Body of pancreas (tissue), 4 donors: Measurements from ENCODE around the gene TJP1. TPM values are rescaled to one million over a fixed set of nuclear protein-coding genes. Genes with fewer than 3 reads are reported as not detected.
A peak's percentile ranks its signal among the peaks of the same experiment; 100 is the strongest.

Experiments
- ATAC-seq: fragments of 150-250 bp; one replicate; pipeline ENCODE4 v1.9.1; 2016
- DNase-seq, 4 donors: peaks; one replicate each; pipeline ENCODE4 v3.0.0-alpha.2; 2019
- H3K27ac ChIP-seq, 4 donors: fragments of 200-600 bp; sonication (generic); 1 replicate in 3 of 4; 2 replicates in 1 of 4; pipeline versions ENCODE4 v1.5.1 to v1.6.1; 2016 to 2019; ENCODE audit warnings: mild to moderate bottlenecking in 1 of 4, mixed read lengths in 1 of 4, moderate library complexity in 1 of 4
- H3K27me3 ChIP-seq, 2 donors: fragments of 200-600 bp; sonication (generic); one replicate each; pipeline ENCODE4 v1.6.0; 2016; ENCODE audit warnings: mild to moderate bottlenecking in 1 of 2
- H3K36me3 ChIP-seq, 2 donors: fragments of 200-600 bp; sonication (generic); replicated peaks in 1 of 2; 2 replicates each; pipeline ENCODE4 v1.5.1; 2016; ENCODE audit warnings: low read depth in 2 of 2; ENCODE audit not compliant: insufficient read depth in 1 of 2
- H3K4me1 ChIP-seq: fragments of 200-600 bp; sonication (generic); one replicate; pipeline ENCODE4 v1.6.0; 2016
- H3K4me3 ChIP-seq, 2 donors: fragments of 200-600 bp; sonication (generic); 1 replicate in 1 of 2; 2 replicates in 1 of 2; pipeline ENCODE4 v1.5.1; 2016 to 2019
- H3K9me3 ChIP-seq, 3 donors: fragments of 200-600 bp; sonication (generic); 1 replicate in 2 of 3; 2 replicates in 1 of 3; pipeline ENCODE4 v1.5.1; 2016
- POLR2A ChIP-seq, 3 donors: fragments of 450-650 bp; IDR thresholded peaks; one replicate each; pipeline ENCODE4 v1.6.1; 2016; ENCODE audit warnings: antibody characterized with exemption in 3 of 3, mild to moderate bottlenecking in 2 of 3
- WGBS, 2 donors: methylation state at CpG; one replicate each; pipeline ENCODE4 v1.1.5; 2017; 5-methylcytosine and 5-hydroxymethylcytosine counted together
- intact Hi-C: fragments of 100-400 bp; cut with DNase I; formaldehyde crosslinking; loops from one replicate; pipeline ENCODE4 v1.15.1; 2023
- small RNA-seq: library from RNA; depleted of rRNA; stranded (forward); fragments of <200 nt; gene quantifications from one replicate; pipeline ENCODE3, GENCODE V24; 2016
- total RNA-seq, 2 donors: library from RNA; depleted of rRNA; stranded (reverse); fragments of >200 nt; gene quantifications; one replicate each; pipeline ENCODE4 v1.1.0, GENCODE V29; 2016
- TF ChIP-seq, protein P1 (sequence below), 7 experiments: fragments of 450-650 bp in 4 of 7; fragments of 200-600 bp in 3 of 7; sonication (generic) in 3 of 7; IDR thresholded peaks; one replicate each; pipeline ENCODE4 v1.5.1; 2016 to 2019; ENCODE audit warnings: antibody characterized with exemption in 7 of 7

TJP1 gene
- total RNA-seq, 2 donors from 2014 or later, result 68.7 to 70.9 TPM

DNA sequence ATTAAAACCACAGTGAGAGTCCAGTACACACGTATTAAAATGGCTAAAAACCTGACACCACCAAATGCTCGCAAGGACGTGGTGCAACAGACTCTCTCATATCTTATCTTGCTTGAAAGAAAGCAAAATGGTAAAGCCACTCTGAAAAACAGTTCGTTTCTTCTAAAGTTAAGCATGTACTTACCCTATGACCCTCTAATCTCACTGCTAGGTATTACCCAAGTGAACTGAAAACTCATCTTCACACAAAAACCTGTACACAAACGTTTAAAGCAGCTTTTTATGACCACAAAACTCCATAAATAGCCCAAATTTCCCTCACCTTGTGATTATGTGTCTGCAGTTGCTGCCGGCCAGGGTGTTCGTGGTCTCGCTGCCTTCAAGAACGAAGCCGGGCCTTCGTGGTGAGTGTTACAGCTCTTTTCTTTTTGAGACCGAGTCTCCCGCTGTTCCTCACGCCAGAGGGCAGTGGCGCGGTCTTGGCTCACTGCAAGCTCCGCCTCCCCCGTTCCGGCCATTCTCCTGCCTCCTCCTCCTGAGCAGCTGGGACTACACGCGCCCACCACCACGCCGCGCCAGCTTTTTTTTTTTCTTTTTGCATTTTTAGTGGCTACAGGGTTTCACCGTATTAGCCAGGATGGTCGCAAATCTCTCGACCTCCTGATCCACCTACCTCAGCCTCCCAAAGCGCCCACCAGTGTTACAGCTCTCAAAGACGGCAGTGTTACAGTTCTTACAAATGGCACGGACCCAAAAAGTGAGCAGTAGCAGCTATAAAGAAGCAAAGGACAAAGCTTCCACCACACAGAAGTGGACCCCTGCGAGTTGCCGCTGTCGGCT lies 165.4 kb downstream of the TJP1 start:
- peak in 1 of 4 donors; percentile 42 for DNase-seq
- Histone ChIP-seq H3K4me3 (no peak overlapping the region), H3K9me3 (no peaks in the 10 kb centered on the region), H3K4me1 (no peaks in the 10 kb centered on the region), H3K27ac (no peak overlapping the region), H3K36me3 (no peaks in the 10 kb centered on the region), H3K27me3 (no peaks in the 10 kb centered on the region)
- TF ChIP-seq, protein P1, sequence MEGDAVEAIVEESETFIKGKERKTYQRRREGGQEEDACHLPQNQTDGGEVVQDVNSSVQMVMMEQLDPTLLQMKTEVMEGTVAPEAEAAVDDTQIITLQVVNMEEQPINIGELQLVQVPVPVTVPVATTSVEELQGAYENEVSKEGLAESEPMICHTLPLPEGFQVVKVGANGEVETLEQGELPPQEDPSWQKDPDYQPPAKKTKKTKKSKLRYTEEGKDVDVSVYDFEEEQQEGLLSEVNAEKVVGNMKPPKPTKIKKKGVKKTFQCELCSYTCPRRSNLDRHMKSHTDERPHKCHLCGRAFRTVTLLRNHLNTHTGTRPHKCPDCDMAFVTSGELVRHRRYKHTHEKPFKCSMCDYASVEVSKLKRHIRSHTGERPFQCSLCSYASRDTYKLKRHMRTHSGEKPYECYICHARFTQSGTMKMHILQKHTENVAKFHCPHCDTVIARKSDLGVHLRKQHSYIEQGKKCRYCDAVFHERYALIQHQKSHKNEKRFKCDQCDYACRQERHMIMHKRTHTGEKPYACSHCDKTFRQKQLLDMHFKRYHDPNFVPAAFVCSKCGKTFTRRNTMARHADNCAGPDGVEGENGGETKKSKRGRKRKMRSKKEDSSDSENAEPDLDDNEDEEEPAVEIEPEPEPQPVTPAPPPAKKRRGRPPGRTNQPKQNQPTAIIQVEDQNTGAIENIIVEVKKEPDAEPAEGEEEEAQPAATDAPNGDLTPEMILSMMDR (IDR thresholded peaks at IDR 0.05), result no peak
- no peak for TF ChIP-seq POLR2A (IDR thresholded peaks at IDR 0.05)
- WGBS, 2 donors, result 82 to 89% methylated on average over 33 of the region's 33 CpGs
- ATAC-seq, result no peak
- intact Hi-C loops, result no loop called here

DNA sequence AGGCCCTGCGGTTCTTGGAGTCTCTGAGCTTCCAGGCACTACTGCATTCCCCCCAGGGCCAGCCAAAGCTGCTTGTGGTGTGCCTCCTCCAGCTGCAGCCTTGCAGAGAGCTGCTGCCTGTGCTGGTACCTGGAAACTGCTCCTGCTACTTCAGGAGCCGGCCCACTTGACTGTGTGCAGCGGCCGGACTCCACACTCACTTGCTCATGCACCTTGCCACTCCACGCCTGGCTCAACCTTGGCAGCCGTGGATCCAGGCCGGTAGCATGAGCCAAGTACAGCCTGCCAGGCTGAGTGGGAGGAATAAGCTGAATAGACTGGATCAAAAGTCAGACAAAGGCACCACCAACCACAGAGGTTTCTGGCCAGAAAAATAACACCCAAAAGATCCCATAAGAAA lies 169.7 kb downstream of the TJP1 start:
- DNase-seq, result no peak
- TF ChIP-seq, protein P1 (IDR thresholded peaks at IDR 0.05), result no peak
- no peak for TF ChIP-seq POLR2A (IDR thresholded peaks at IDR 0.05)
- H3K9me3 ChIP-seq, result no peaks in the 10 kb centered on the region
- intact Hi-C loops, result no loop called here
- no peaks in the 10 kb centered on the region for H3K27me3 ChIP-seq
- 80 to 84% methylated on average over 6 to 7 of the region's 7 CpGs for WGBS, 2 donors
- no peaks in the 10 kb centered on the region for H3K4me1 ChIP-seq
- H3K4me3 ChIP-seq, result no peak overlapping the region
- no peak for ATAC-seq
- no peak overlapping the region for H3K27ac ChIP-seq
- H3K36me3 ChIP-seq, result no peaks in the 10 kb centered on the region

DNA sequence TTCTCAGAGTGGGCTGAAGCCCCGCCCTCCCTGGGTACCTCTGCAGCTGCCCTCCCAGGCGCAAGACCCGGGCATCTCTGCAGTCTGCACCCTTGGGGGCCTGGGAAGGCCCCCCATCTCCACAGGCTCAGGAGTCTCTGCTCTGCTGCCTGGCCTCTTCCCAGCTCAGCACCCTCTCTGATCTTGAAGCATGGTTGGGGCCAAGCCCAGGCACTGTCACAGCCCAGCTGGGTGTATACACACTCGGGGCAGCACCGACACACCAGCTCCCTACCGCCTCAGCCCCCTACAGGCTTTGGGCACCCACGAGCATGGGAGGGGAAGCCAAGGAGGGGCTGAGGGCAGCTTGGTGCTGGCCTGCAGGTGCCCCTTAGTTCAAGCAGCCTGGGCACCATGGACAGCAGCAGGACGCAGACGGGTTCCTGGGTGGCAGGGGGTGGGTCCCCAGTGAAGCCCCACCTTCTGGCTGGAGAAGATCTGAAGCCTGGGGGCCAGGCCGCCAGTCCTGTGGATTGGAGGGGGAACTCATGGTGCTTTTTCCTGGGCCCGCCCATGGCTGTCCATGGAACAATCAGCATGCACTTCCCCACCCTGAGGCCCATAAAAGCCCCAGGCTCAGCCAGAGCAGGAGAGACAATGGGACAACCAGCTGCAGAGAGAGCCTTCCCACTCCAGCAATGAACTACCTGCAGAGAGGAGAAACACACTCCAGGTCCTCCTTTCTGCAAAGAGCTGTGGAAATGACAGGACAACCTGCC lies 170.6 kb downstream of the TJP1 start:
- TF ChIP-seq, protein P1 (IDR thresholded peaks at IDR 0.05), result no peak
- TF ChIP-seq POLR2A (IDR thresholded peaks at IDR 0.05), result no peak
- no peak for ATAC-seq

More for the DNA sequence above, 170.6 kb downstream of the TJP1 start:
- intact Hi-C loops, result no loop called here
- DNase-seq, result no peak
- Histone ChIP-seq H3K9me3 (no peaks in the 10 kb centered on the region), H3K4me1 (no peaks in the 10 kb centered on the region), H3K36me3 (no peaks in the 10 kb centered on the region), H3K27me3 (no peaks in the 10 kb centered on the region), H3K27ac (no peak overlapping the region), H3K4me3 (no peak overlapping the region)
- 90 to 92% methylated on average over 2 to 9 of the region's 11 CpGs for WGBS, 2 donors

Small RNA genes within 50 kb of the gene (small RNA-seq; reads per million reads assigned to genes)
- gene HMGN2P5, result not detected
